ENCODE measurements around the gene CPTP. TPM values are rescaled to one million over a fixed set of nuclear protein-coding genes. Genes with fewer than 3 reads are reported as not detected.

Gene CPTP
- total and polyA plus RNA-seq, 2 of the 13 experiments (the other 11 are each of a cell fraction or from before 2014, with no cell fraction given): 5.5 to 9.3 TPM

DNA sequence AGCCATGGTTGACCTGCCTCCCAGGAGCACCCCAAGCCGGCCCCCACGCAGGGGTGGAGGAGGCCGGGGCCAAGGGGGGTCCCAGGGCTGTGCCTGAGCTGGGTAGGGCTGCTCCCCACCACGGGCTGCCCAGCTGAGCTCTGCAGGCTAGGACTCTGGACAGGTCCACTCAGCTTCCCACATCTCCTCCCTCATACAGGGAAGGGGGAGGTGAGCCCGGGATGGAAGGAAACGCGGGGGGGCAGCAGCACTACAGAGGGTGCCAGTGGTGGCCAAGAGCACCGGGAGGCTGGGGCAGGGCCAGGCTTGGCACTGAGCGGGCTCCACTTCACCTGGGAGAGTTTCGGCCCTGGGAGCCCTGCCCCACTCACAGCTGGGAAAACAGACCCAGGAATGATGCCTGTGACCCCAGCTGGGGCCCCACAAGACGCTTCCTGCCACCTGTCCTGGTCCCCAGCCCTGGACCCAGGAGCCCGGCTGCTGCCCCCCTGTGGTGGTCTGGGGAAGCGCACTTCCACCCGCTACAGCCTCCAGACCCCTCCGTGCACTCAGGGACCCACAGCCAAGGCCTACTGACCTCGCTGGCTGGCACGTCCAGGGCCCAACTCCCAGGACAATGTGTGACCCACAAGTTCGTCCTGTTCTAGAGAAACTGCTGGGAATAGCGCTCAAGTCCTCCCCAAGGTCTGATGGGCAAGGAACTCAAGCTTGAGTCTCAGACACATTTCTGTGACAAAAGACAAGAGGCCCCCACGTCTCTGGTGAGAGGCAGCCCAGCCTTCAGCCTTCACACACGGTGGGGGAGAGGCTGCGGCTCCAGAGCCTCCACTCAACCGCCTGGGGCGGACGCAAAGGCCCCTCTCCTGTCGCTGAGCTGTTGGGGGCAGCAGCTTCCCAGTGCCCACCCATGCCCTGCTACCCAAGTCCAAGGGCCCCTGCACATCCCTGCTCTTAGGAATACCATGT lies 47.4 kb downstream of the CPTP start:
- Histone ChIP-seq H3K27me3 (ENCODE audit: control insufficient read depth in 1 of 2, insufficient read depth in 2 of 2, low read length in 2 of 2) (no peaks in the 10 kb centered on the region; a peak in 1 of 5 replicates), H3K79me2 (ENCODE audit: insufficient read depth, low read length) (peaks cover 19% of the 10 kb centered on the region), H3K27ac (ENCODE audit: extremely low read length, insufficient read depth, low read length) (no peak overlapping the region), H3K36me3 (replicated peaks in 1 of 2; ENCODE audit: control insufficient read depth in 1 of 2, insufficient read depth in 2 of 2, low read length in 2 of 2) (peaks cover 0 to 3% of the 10 kb centered on the region in 2 experiments; a peak in 1 of 5 replicates), H3K4me2 (ENCODE audit: low read depth, low read length) (0 out of 2 replicates have a peak overlapping the region, but pooled peaks have one; percentile 11), H2AFZ (ENCODE audit: low read length) (no peak overlapping the region), H3K4me3 (replicated peaks in 1 of 3; ENCODE audit: insufficient read depth in 1 of 3, low read depth in 2 of 3, low read length in 3 of 3) (no peak overlapping the region), H4K20me1 (ENCODE audit: insufficient read depth, low read length) (no peaks in the 10 kb centered on the region), H3K9me3 (ENCODE audit: low read length) (no peaks in the 10 kb centered on the region), H3K4me1 (ENCODE audit: insufficient read depth, low read length) (peaks cover 36% of the 10 kb centered on the region), H3K9ac (ENCODE audit: insufficient read depth, low read depth, low read length) (0 out of 2 replicates have a peak overlapping the region, but pooled peaks have one; percentile 32)
- DNase-seq (ENCODE audit: low spot score) (peak; percentile 47), FAIRE-seq (no peak), ATAC-seq (peak; percentile 65)
- in situ Hi-C loops (cut with HindIII; ENCODE audit: extremely low pct_ligation_motif_present, low pct_unique_long_range_greater_than_20kb) (no loop called here), intact Hi-C loops (cut with micrococcal nuclease; ENCODE audit: unreplicated experiment) (loop anchor here (1.0 kb wide), 1 partner anchor 25 kb away; no protein-coding TSS in a partner anchor)
- POLR2A ChIA-PET: interaction anchor here (1.2 to 3.0 kb wide), 9 partner anchors 10 to 62 kb away, joined by 3 to 17 read pairs (median 6); partner anchors contain the start of gene CCNL2
- WGBS (ENCODE audit: low lambda C conversion rate): 92% methylated on average over 4 of the region's 26 CpGs
- CTCF ChIA-PET (ENCODE audit: low intra/inter-chr PET ratio, low total read pairs): interaction anchor here (1.8 to 1.9 kb wide), 2 partner anchors 23 to 27 kb away, joined by 11 to 13 read pairs; partner anchors contain the start of gene DVL1
- no TSS peak for BruUV-seq (replicated peaks)
- TF ChIP-seq ZNF577 (CRISPR knock-in tag; IDR thresholded peaks at IDR 0.05; ENCODE audit: borderline replicate concordance, low read depth): no peak
- TF ChIP-seq ZNF737 (CRISPR knock-in tag; IDR thresholded peaks at IDR 0.05; ENCODE audit: borderline replicate concordance): no peak
- TF ChIP-seq ZNF784 (CRISPR knock-in tag; IDR thresholded peaks at IDR 0.05; ENCODE audit: borderline replicate concordance): no peak
- TF ChIP-seq HOXA3 (CRISPR knock-in tag; IDR thresholded peaks at IDR 0.05): peak; percentile 50
- no peak for TF ChIP-seq CEBPZ (IDR thresholded peaks at IDR 0.05; ENCODE audit: low read length)
- TF ChIP-seq, protein P1, sequence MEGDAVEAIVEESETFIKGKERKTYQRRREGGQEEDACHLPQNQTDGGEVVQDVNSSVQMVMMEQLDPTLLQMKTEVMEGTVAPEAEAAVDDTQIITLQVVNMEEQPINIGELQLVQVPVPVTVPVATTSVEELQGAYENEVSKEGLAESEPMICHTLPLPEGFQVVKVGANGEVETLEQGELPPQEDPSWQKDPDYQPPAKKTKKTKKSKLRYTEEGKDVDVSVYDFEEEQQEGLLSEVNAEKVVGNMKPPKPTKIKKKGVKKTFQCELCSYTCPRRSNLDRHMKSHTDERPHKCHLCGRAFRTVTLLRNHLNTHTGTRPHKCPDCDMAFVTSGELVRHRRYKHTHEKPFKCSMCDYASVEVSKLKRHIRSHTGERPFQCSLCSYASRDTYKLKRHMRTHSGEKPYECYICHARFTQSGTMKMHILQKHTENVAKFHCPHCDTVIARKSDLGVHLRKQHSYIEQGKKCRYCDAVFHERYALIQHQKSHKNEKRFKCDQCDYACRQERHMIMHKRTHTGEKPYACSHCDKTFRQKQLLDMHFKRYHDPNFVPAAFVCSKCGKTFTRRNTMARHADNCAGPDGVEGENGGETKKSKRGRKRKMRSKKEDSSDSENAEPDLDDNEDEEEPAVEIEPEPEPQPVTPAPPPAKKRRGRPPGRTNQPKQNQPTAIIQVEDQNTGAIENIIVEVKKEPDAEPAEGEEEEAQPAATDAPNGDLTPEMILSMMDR (CRISPR knock-in tag; IDR thresholded peaks at IDR 0.05): peak; percentile 91
- peak; percentile 66; the same call in 1 of the 2 replicates for TF ChIP-seq ZFP91 (CRISPR knock-in tag; IDR thresholded peaks at IDR 0.05; ENCODE audit: borderline replicate concordance)
- peak; percentile 13; the same call in 1 of the 2 replicates for TF ChIP-seq ZNF619 (CRISPR knock-in tag; IDR thresholded peaks at IDR 0.05)
- TF ChIP-seq ZNF382 (CRISPR knock-in tag; IDR thresholded peaks at IDR 0.05; ENCODE audit: borderline replicate concordance): no peak
- TF ChIP-seq, protein P2, sequence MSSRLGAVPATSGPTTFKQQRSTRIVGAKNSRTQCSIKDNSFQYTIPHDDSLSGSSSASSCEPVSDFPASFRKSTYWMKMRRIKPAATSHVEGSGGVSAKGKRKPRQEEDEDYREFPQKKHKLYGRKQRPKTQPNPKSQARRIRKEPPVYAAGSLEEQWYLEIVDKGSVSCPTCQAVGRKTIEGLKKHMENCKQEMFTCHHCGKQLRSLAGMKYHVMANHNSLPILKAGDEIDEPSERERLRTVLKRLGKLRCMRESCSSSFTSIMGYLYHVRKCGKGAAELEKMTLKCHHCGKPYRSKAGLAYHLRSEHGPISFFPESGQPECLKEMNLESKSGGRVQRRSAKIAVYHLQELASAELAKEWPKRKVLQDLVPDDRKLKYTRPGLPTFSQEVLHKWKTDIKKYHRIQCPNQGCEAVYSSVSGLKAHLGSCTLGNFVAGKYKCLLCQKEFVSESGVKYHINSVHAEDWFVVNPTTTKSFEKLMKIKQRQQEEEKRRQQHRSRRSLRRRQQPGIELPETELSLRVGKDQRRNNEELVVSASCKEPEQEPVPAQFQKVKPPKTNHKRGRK (CRISPR knock-in tag; IDR thresholded peaks at IDR 0.05): no peak
- no peak for TF ChIP-seq ZNF317 (CRISPR knock-in tag; IDR thresholded peaks at IDR 0.05)
